ENCODE measurements around the gene PXDN. TPM values are rescaled to one million over a fixed set of nuclear protein-coding genes. Genes with fewer than 3 reads are reported as not detected.

The PXDN gene
- total and polyA plus RNA-seq, 10 of the 15 experiments (the other 5 are each of a cell fraction or from before 2014, with no cell fraction given): 0.12 to 0.69 (median 0.23) TPM; not detected in 5

DNA sequence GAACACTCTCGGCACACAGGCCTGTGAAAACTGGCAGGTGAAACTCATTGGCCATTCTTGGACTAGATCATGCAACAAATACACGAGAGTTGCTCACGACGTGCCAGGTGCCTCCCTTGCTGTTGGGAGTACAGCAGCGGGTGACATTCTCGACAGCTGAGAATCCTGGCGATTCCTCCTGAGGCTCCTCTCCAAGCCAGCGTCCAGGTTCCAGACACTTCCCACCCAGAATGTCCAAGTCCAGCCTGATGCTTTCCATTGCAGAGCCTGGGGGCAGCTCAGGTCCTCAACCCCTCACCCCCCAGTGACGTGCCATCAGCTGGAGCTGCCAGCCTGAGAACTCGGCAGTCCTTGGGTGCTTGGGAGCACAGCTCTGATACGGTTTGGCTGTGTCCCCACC is 124.2 kb downstream of the PXDN start:
- no peaks in the 10 kb centered on the region for H4K20me1 ChIP-seq (ENCODE audit: control insufficient read depth, insufficient read depth)
- no peaks in the 10 kb centered on the region for H3K4me1 ChIP-seq (ENCODE audit: control insufficient read depth, insufficient read depth, low read length)
- no peak overlapping the region for H3K4me3 ChIP-seq
- H3K27me3 ChIP-seq (replicated peaks in 1 of 2; ENCODE audit: control insufficient read depth in 2 of 2, insufficient read depth in 2 of 2, low read length in 1 of 2): no peaks in the 10 kb centered on the region
- POLR2A ChIA-PET: no interaction called here
- DNase-seq (ENCODE audit: low read depth, low spot score): no peak
- in situ Hi-C loops (cut with MboI): no loop called here
- H3K9me3 ChIP-seq (replicated peaks; ENCODE audit: control insufficient read depth, insufficient read depth, low read length): no peaks in the 10 kb centered on the region; the same call in 2 of the 3 replicates
- intact Hi-C loops (cut with micrococcal nuclease; ENCODE audit: unreplicated experiment): no loop called here
- H3K79me2 ChIP-seq (ENCODE audit: control insufficient read depth, insufficient read depth, low read length): no peaks in the 10 kb centered on the region
- RAD21 ChIA-PET (ENCODE audit: unreplicated experiment): no interaction called here
- H3K27ac ChIP-seq (ENCODE audit: control insufficient read depth, insufficient read depth): no peak overlapping the region
- SMC1A ChIA-PET (ENCODE audit: uncharacterized antibody, unreplicated experiment): no interaction called here
- no peak overlapping the region for H3K4me2 ChIP-seq (ENCODE audit: control insufficient read depth, insufficient read depth)
- CTCF ChIA-PET: no interaction called here
- 48% methylated on average over 11 of the region's 11 CpGs for WGBS (ENCODE audit: insufficient coverage, insufficient replicate concordance, low lambda C conversion rate, missing lambda C conversion rate)
- no peak for FAIRE-seq
- no peak overlapping the region for H2AFZ ChIP-seq (ENCODE audit: control insufficient read depth, low read depth, low read length)
- no peak overlapping the region for H3K9ac ChIP-seq (ENCODE audit: control insufficient read depth, insufficient read depth, low read length)
- no TSS peak for BruUV-seq (replicated peaks)
- no peaks in the 10 kb centered on the region for H3K36me3 ChIP-seq (ENCODE audit: control insufficient read depth in 2 of 2, insufficient read depth in 2 of 2, low read length in 1 of 2)
- ATAC-seq: no peak
- TF ChIP-seq, protein P1, sequence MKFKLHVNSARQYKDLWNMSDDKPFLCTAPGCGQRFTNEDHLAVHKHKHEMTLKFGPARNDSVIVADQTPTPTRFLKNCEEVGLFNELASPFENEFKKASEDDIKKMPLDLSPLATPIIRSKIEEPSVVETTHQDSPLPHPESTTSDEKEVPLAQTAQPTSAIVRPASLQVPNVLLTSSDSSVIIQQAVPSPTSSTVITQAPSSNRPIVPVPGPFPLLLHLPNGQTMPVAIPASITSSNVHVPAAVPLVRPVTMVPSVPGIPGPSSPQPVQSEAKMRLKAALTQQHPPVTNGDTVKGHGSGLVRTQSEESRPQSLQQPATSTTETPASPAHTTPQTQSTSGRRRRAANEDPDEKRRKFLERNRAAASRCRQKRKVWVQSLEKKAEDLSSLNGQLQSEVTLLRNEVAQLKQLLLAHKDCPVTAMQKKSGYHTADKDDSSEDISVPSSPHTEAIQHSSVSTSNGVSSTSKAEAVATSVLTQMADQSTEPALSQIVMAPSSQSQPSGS (IDR thresholded peaks at IDR 0.05; ENCODE audit: low read length): no peak
- TF ChIP-seq, protein P2, sequence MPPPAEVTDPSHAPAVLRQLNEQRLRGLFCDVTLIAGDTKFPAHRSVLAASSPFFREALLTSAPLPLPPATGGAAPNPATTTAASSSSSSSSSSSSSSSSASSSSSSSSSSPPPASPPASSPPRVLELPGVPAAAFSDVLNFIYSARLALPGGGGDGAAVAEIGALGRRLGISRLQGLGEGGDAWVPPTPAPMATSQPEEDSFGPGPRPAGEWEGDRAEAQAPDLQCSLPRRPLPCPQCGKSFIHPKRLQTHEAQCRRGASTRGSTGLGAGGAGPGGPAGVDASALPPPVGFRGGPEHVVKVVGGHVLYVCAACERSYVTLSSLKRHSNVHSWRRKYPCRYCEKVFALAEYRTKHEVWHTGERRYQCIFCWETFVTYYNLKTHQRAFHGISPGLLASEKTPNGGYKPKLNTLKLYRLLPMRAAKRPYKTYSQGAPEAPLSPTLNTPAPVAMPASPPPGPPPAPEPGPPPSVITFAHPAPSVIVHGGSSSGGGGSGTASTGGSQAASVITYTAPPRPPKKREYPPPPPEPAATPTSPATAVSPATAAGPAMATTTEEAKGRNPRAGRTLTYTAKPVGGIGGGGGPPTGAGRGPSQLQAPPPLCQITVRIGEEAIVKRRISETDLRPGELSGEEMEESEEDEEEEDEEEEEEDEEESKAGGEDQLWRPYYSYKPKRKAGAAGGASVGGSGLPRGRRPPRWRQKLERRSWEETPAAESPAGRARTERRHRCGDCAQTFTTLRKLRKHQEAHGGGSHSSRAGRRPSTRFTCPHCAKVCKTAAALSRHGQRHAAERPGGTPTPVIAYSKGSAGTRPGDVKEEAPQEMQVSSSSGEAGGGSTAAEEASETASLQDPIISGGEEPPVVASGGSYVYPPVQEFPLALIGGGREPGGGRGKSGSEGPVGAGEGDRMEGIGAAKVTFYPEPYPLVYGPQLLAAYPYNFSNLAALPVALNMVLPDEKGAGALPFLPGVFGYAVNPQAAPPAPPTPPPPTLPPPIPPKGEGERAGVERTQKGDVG (CRISPR knock-in tag; IDR thresholded peaks at IDR 0.05): no peak
- TF ChIP-seq JUND (IDR thresholded peaks at IDR 0.05; ENCODE audit: low read depth, low read length): no peak
- TF ChIP-seq SUZ12 (IDR thresholded peaks at IDR 0.05; ENCODE audit: unreplicated experiment): no peak
- TF ChIP-seq SP1 (IDR thresholded peaks at IDR 0.05; ENCODE audit: low read depth, low read length): no peak
- no peak for TF ChIP-seq FOS (IDR thresholded peaks at IDR 0.05; ENCODE audit: borderline replicate concordance, extremely low read depth, insufficient read length)
- TF ChIP-seq, protein P3, sequence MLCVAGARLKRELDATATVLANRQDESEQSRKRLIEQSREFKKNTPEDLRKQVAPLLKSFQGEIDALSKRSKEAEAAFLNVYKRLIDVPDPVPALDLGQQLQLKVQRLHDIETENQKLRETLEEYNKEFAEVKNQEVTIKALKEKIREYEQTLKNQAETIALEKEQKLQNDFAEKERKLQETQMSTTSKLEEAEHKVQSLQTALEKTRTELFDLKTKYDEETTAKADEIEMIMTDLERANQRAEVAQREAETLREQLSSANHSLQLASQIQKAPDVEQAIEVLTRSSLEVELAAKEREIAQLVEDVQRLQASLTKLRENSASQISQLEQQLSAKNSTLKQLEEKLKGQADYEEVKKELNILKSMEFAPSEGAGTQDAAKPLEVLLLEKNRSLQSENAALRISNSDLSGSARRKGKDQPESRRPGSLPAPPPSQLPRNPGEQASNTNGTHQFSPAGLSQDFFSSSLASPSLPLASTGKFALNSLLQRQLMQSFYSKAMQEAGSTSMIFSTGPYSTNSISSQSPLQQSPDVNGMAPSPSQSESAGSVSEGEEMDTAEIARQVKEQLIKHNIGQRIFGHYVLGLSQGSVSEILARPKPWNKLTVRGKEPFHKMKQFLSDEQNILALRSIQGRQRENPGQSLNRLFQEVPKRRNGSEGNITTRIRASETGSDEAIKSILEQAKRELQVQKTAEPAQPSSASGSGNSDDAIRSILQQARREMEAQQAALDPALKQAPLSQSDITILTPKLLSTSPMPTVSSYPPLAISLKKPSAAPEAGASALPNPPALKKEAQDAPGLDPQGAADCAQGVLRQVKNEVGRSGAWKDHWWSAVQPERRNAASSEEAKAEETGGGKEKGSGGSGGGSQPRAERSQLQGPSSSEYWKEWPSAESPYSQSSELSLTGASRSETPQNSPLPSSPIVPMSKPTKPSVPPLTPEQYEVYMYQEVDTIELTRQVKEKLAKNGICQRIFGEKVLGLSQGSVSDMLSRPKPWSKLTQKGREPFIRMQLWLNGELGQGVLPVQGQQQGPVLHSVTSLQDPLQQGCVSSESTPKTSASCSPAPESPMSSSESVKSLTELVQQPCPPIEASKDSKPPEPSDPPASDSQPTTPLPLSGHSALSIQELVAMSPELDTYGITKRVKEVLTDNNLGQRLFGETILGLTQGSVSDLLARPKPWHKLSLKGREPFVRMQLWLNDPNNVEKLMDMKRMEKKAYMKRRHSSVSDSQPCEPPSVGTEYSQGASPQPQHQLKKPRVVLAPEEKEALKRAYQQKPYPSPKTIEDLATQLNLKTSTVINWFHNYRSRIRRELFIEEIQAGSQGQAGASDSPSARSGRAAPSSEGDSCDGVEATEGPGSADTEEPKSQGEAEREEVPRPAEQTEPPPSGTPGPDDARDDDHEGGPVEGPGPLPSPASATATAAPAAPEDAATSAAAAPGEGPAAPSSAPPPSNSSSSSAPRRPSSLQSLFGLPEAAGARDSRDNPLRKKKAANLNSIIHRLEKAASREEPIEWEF (IDR thresholded peaks at IDR 0.05; ENCODE audit: insufficient replicate concordance, low read depth, low read length): no peak
- TF ChIP-seq, protein P4, sequence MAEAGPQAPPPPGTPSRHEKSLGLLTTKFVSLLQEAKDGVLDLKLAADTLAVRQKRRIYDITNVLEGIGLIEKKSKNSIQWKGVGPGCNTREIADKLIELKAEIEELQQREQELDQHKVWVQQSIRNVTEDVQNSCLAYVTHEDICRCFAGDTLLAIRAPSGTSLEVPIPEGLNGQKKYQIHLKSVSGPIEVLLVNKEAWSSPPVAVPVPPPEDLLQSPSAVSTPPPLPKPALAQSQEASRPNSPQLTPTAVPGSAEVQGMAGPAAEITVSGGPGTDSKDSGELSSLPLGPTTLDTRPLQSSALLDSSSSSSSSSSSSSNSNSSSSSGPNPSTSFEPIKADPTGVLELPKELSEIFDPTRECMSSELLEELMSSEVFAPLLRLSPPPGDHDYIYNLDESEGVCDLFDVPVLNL (IDR thresholded peaks at IDR 0.05; ENCODE audit: low read depth, low read length): no peak
- TF ChIP-seq, protein P5, sequence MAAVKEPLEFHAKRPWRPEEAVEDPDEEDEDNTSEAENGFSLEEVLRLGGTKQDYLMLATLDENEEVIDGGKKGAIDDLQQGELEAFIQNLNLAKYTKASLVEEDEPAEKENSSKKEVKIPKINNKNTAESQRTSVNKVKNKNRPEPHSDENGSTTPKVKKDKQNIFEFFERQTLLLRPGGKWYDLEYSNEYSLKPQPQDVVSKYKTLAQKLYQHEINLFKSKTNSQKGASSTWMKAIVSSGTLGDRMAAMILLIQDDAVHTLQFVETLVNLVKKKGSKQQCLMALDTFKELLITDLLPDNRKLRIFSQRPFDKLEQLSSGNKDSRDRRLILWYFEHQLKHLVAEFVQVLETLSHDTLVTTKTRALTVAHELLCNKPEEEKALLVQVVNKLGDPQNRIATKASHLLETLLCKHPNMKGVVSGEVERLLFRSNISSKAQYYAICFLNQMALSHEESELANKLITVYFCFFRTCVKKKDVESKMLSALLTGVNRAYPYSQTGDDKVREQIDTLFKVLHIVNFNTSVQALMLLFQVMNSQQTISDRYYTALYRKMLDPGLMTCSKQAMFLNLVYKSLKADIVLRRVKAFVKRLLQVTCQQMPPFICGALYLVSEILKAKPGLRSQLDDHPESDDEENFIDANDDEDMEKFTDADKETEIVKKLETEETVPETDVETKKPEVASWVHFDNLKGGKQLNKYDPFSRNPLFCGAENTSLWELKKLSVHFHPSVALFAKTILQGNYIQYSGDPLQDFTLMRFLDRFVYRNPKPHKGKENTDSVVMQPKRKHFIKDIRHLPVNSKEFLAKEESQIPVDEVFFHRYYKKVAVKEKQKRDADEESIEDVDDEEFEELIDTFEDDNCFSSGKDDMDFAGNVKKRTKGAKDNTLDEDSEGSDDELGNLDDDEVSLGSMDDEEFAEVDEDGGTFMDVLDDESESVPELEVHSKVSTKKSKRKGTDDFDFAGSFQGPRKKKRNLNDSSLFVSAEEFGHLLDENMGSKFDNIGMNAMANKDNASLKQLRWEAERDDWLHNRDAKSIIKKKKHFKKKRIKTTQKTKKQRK (IDR thresholded peaks at IDR 0.05; ENCODE audit: low read depth, low read length): no peak

Data from GM12878 (cell line).